ENCODE measurements around the gene HOXC9. TPM values are rescaled to one million over a fixed set of nuclear protein-coding genes. Genes with fewer than 3 reads are reported as not detected.

Gene HOXC9
- polyA plus RNA-seq, 1 experiment, result 1.2 TPM

- H3K36me3 ChIP-seq (ENCODE audit: control insufficient read depth, insufficient read depth, low read length), result no peaks in the 10 kb centered on the region
- TF ChIP-seq, protein P1, sequence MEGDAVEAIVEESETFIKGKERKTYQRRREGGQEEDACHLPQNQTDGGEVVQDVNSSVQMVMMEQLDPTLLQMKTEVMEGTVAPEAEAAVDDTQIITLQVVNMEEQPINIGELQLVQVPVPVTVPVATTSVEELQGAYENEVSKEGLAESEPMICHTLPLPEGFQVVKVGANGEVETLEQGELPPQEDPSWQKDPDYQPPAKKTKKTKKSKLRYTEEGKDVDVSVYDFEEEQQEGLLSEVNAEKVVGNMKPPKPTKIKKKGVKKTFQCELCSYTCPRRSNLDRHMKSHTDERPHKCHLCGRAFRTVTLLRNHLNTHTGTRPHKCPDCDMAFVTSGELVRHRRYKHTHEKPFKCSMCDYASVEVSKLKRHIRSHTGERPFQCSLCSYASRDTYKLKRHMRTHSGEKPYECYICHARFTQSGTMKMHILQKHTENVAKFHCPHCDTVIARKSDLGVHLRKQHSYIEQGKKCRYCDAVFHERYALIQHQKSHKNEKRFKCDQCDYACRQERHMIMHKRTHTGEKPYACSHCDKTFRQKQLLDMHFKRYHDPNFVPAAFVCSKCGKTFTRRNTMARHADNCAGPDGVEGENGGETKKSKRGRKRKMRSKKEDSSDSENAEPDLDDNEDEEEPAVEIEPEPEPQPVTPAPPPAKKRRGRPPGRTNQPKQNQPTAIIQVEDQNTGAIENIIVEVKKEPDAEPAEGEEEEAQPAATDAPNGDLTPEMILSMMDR (IDR thresholded peaks at IDR 0.05; ENCODE audit: insufficient read depth, low read depth, low read length), result no peak
- peaks cover 2% of the 10 kb centered on the region for H3K27me3 ChIP-seq (ENCODE audit: control insufficient read depth, insufficient read depth, low read length)
- H3K4me3 ChIP-seq (ENCODE audit: low read depth, low read length), result peak overlapping the region; percentile 18
- no peak for DNase-seq (ENCODE audit: low read depth)
- ChIA-PET CTCF (interaction anchor here (1.1 to 2.0 kb wide), 6 partner anchors 21 to 244 kb away, joined by 3 to 6 read pairs (median 4); partner anchors contain the start of gene HOXC10), POLR2A (no interaction called here)
These were observed 36.3 kb upstream of the HOXC9 start for GRCh38 chr12:53963434-53964314.

GRCh38 chr12:53964315-53964713 is 35.6 kb upstream of the HOXC9 start:
- no peak for DNase-seq (ENCODE audit: low read depth)
- TF ChIP-seq, protein P1 (IDR thresholded peaks at IDR 0.05; ENCODE audit: insufficient read depth, low read depth, low read length), result no peak
- H3K27me3 ChIP-seq (ENCODE audit: control insufficient read depth, insufficient read depth, low read length), result no peaks in the 10 kb centered on the region; the same call in 1 of the 2 replicates
- H3K4me3 ChIP-seq (ENCODE audit: low read depth, low read length), result peak overlapping the region; percentile 18
- ChIA-PET CTCF (interaction anchor here (0.9 to 2.0 kb wide), 4 partner anchors 21 to 228 kb away, joined by 3 to 6 read pairs (median 4); partner anchors contain the start of gene HOXC10), POLR2A (interaction anchor here (0.6 kb wide), 1 partner anchor 18 kb away, joined by 4 read pairs; no protein-coding TSS in a partner anchor)
- no peaks in the 10 kb centered on the region for H3K36me3 ChIP-seq (ENCODE audit: control insufficient read depth, insufficient read depth, low read length)

DNA sequence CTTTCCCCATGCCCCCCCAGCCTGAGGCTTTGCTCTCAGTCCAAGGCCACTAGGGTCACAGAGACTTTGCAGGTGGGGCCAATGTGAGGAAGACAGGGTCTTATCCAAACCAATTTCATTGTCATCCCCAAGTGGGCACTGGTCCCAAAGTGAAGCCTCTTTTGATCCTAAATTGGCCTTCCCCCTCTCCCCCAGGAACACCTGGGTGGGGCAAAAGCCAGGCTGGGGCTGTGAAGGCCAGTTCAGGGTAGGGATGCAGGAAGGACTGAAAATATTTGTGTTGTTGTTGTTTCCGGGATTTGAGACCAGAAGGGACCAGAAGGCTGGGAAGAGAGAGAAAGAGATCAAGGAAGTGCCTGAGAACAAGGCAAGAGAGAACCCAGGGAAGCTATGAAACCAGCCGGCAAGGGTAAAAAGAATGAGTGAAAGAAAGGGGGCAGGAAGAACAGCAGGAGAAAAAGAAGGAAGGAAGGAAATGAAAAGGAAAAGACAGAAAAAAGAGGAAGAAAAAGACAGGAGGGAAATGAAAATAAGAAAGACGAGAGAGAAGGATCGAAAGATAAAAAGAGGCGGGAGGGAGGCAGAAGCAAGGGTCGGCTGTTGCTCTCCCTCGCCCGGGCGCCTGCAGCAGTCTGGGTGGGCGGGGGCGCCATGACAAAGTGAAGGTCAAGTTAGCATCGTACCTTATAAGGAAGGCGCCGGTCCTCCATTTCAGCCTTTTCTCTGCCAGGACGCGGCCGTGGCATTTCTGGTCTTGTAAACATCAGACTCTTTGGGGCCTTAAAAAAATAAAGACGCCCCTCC is 34.5 kb upstream of the HOXC9 start:
- DNase-seq (ENCODE audit: low read depth), result no peak
- Histone ChIP-seq H3K27me3 (ENCODE audit: control insufficient read depth, insufficient read depth, low read length) (no peaks in the 10 kb centered on the region), H3K4me3 (ENCODE audit: low read depth, low read length) (peak overlapping the region; percentile 78), H3K36me3 (ENCODE audit: control insufficient read depth, insufficient read depth, low read length) (no peaks in the 10 kb centered on the region)
- ChIA-PET CTCF (interaction anchor here (0.7 to 1.6 kb wide), 4 partner anchors 22 to 227 kb away, joined by 3 to 4 read pairs (median 3); no protein-coding TSS in a partner anchor), POLR2A (interaction anchor here (0.6 kb wide), 1 partner anchor 17 kb away, joined by 4 read pairs; no protein-coding TSS in a partner anchor)
- TF ChIP-seq, protein P1 (IDR thresholded peaks at IDR 0.05; ENCODE audit: insufficient read depth, low read depth, low read length), result no peak

- ChIA-PET CTCF (interaction anchor here (0.7 to 1.7 kb wide), 8 partner anchors 27 to 404 kb away, joined by 3 to 6 read pairs (median 4); partner anchors contain the start of gene HOXC13), POLR2A (no interaction called here)
- no peak for DNase-seq (ENCODE audit: low read depth)
- Histone ChIP-seq H3K4me3 (ENCODE audit: low read depth, low read length) (peak overlapping the region; percentile 78), H3K27me3 (ENCODE audit: control insufficient read depth, insufficient read depth, low read length) (no peaks in the 10 kb centered on the region), H3K36me3 (ENCODE audit: control insufficient read depth, insufficient read depth, low read length) (no peaks in the 10 kb centered on the region)
- TF ChIP-seq, protein P1 (IDR thresholded peaks at IDR 0.05; ENCODE audit: insufficient read depth, low read depth, low read length), result no peak
These were observed 33.9 kb upstream of the HOXC9 start for GRCh38 chr12:53966085-53966384.

Data from BJ (cell line).